Endothelial cell of umbilical vein (primary cell): ENCODE results near the gene IFI35. TPM values are rescaled to one million over a fixed set of nuclear protein-coding genes. Genes with fewer than 3 reads are reported as not detected.
A peak's percentile ranks its signal among the peaks of the same experiment; 100 is the strongest.

ENCODE experiments used
- BruUV-seq: library from RNA; stranded (reverse); fragments of 400-500 nt; replicated peaks from 2 replicates; lab custom pipeline; 2021; lab: Mats Ljungman, UMichigan
- CTCF ChIA-PET: fragments of 300-600, 350-600 bp; sonication (Branson Sonifier 250); formaldehyde crosslinking; loops from one replicate; lab custom pipeline; 2021; ENCODE audit warnings: antibody characterized with exemption, inconsistent platforms; lab: Charles Lee
- POLR2A ChIA-PET: fragments of 300-600, 350-600 bp; sonication (Branson Sonifier 250); formaldehyde crosslinking; loops from one replicate; lab custom pipeline; 2021; ENCODE audit warnings: antibody characterized with exemption, inconsistent platforms; lab: Charles Lee
- DNase-seq: peaks from one replicate; pipeline ENCODE4 v3.0.0-alpha.2; 2011; ENCODE audit warnings: low read depth, low spot score
- FAIRE-seq: peaks from 2 replicates; lab custom pipeline; 2011; peaks lifted over from hg19 to GRCh38; lab: Jason Lieb, UNC
- H2AFZ ChIP-seq: 2 replicates; pipeline ENCODE4 v1.6.0; 2012; ENCODE audit warnings: low read depth, low read length, control low read depth, inconsistent platforms
- H3K27ac ChIP-seq: 2 replicates; pipeline ENCODE4 v1.5.1; 2011; ENCODE audit warnings: low read depth, mild to moderate bottlenecking, control low read depth, low read length, moderate library complexity; ENCODE audit not compliant: insufficient read depth
- H3K27me3 ChIP-seq, 2 experiments: 2 replicates each; pipeline versions ENCODE4 v1.6.0 to v1.6.1; 2011; ENCODE audit warnings: low read length in 2 of 2, mixed read lengths in 1 of 2; ENCODE audit not compliant: control insufficient read depth in 2 of 2, insufficient read depth in 2 of 2
- H3K36me3 ChIP-seq, 2 experiments: 2 replicates in 1 of 2; 3 replicates in 1 of 2; pipeline ENCODE4 v1.5.1; 2011; ENCODE audit warnings: low read length in 2 of 2, mild to moderate bottlenecking in 1 of 2, moderate library complexity in 1 of 2; ENCODE audit not compliant: control insufficient read depth in 2 of 2, insufficient read depth in 2 of 2; ENCODE audit errors: extremely low read depth in 1 of 2
- H3K4me1 ChIP-seq: 3 replicates; pipeline ENCODE4 v1.5.1; 2011; ENCODE audit warnings: mild to moderate bottlenecking, low read length; ENCODE audit not compliant: control insufficient read depth, insufficient read depth; ENCODE audit errors: extremely low read depth
- H3K4me2 ChIP-seq: 2 replicates; pipeline ENCODE4 v1.6.1; 2011; ENCODE audit warnings: low read length, control low read depth, mixed read lengths; ENCODE audit not compliant: insufficient read depth
- H3K4me3 ChIP-seq, 3 experiments: fragments of 200-600 bp in 1 of 3; sonication (generic), shearing (Covaris generic) in 1 of 3; replicated peaks in 1 of 3; 2 replicates each; pipeline ENCODE4 v1.5.1; 2011 to 2016; ENCODE audit warnings: control low read depth in 3 of 3, low read length in 3 of 3, mild to moderate bottlenecking in 2 of 3, inconsistent platforms in 1 of 3, low read depth in 1 of 3, moderate library complexity in 1 of 3; ENCODE audit not compliant: insufficient read depth in 1 of 3
- H3K79me2 ChIP-seq: 2 replicates; pipeline ENCODE4 v1.6.0; 2012; ENCODE audit warnings: low read length, inconsistent platforms; ENCODE audit not compliant: control insufficient read depth, insufficient read depth
- H3K9ac ChIP-seq: replicated peaks from 2 replicates; pipeline ENCODE3; 2011; ENCODE audit warnings: low read length, control low read depth; ENCODE audit not compliant: insufficient read depth; ENCODE audit errors: extremely low read depth
- H3K9me1 ChIP-seq: replicated peaks from 3 replicates; pipeline ENCODE4 v1.6.0; 2011; ENCODE audit warnings: mild to moderate bottlenecking, low read length; ENCODE audit not compliant: control insufficient read depth, insufficient read depth; ENCODE audit errors: extremely low read depth
- H3K9me3 ChIP-seq: replicated peaks from 2 replicates; pipeline ENCODE4 v1.5.1; 2012; ENCODE audit warnings: low read length, inconsistent platforms; ENCODE audit not compliant: control insufficient read depth, insufficient read depth
- H4K20me1 ChIP-seq: replicated peaks from 2 replicates; pipeline ENCODE3; 2011; ENCODE audit warnings: mild to moderate bottlenecking, low read length; ENCODE audit not compliant: control insufficient read depth, insufficient read depth; ENCODE audit errors: extremely low read depth
- CTCF ChIP-seq, 2 donors: IDR thresholded peaks; 1 replicate in 1 of 2; 2 replicates in 1 of 2; pipeline ENCODE4 v1.5.1; 2011; ENCODE audit warnings: low read length in 2 of 2, mild to moderate bottlenecking in 2 of 2, moderate library complexity in 2 of 2, control low read depth in 1 of 2, inconsistent platforms in 1 of 2, low read depth in 1 of 2; ENCODE audit not compliant: insufficient read depth in 1 of 2; ENCODE audit errors: extremely low read depth in 1 of 2
- FOS ChIP-seq: IDR thresholded peaks from 2 replicates; pipeline ENCODE4 v1.6.1; 2011; ENCODE audit warnings: mild to moderate bottlenecking, low read length, moderate library complexity, borderline replicate concordance; ENCODE audit not compliant: insufficient read depth
- POLR2AphosphoS5 ChIP-seq: IDR thresholded peaks from 2 replicates; pipeline ENCODE4 v1.6.1; 2012; ENCODE audit warnings: low read depth, mild to moderate bottlenecking, control low read depth, low read length, moderate library complexity; ENCODE audit not compliant: insufficient read depth
- dilution Hi-C: fragments of 300-500 bp; cut with MboI; formaldehyde crosslinking; loops from one replicate; pipeline ENCODE4 v1.15.0; 2019; ENCODE audit warnings: low sequenced_read_pairs; ENCODE audit not compliant: extremely low pct_ligation_motif_present
- intact Hi-C: fragments of 100-400 bp; cut with micrococcal nuclease; formaldehyde crosslinking; loops from one replicate; pipeline ENCODE4 v1.10.0; 2022
- polyA plus RNA-seq, 4 experiments: library from polyadenylated mRNA; depleted of rRNA in 3 of 4; stranded (reverse) in 3 of 4; unstranded in 1 of 4; fragments of >200 nt; gene quantifications; 2 replicates each; pipeline versions ENCODE4 v1.2.1 to v1.2.3, GENCODE V29; 2011 to 2012; ENCODE audit warnings: missing spikeins in 1 of 4
- total RNA-seq: library from RNA; stranded (reverse); gene quantifications from 2 replicates; pipeline ENCODE4 v1.2.3, GENCODE V29; 2021

Gene IFI35
- total and polyA plus RNA-seq, 2 donors (not counting 3 experiments of a cell fraction or from before 2014, with no cell fraction given) = 11.1 to 22.5 TPM

GRCh38 chr17:43003542-43004172 lies 2.9 kb upstream of the IFI35 start:
- POLR2A ChIA-PET = no interaction called here
- H3K9ac ChIP-seq = no peak overlapping the region
- H3K4me2 ChIP-seq = no peak overlapping the region
- no peak overlapping the region for H3K27ac ChIP-seq
- H3K9me1 ChIP-seq = no peaks in the 10 kb centered on the region
- no peaks in the 10 kb centered on the region for H3K27me3 ChIP-seq
- CTCF ChIA-PET = no interaction called here
- BruUV-seq = no TSS peak
- H3K36me3 ChIP-seq = peaks cover 7 to 25% of the 10 kb centered on the region in 2 experiments
- dilution Hi-C loops (no loop called here), intact Hi-C loops (no loop called here)
- FAIRE-seq (no peak), DNase-seq (no peak)
- no peaks in the 10 kb centered on the region for H4K20me1 ChIP-seq
- H3K9me3 ChIP-seq = no peaks in the 10 kb centered on the region
- H3K79me2 ChIP-seq = peaks cover 23% of the 10 kb centered on the region
- peaks cover 21% of the 10 kb centered on the region for H3K4me1 ChIP-seq
- no peak overlapping the region for H2AFZ ChIP-seq
- no peak for TF ChIP-seq FOS
- peak; percentile 3 for TF ChIP-seq POLR2AphosphoS5
- no peak overlapping the region for H3K4me3 ChIP-seq

- H3K4me1 ChIP-seq = peaks cover 10% of the 10 kb centered on the region
- peaks cover 3 to 18% of the 10 kb centered on the region in 2 experiments for H3K36me3 ChIP-seq
- no peaks in the 10 kb centered on the region for H3K79me2 ChIP-seq
- no peaks in the 10 kb centered on the region for H3K9me1 ChIP-seq
- H3K9me3 ChIP-seq = no peaks in the 10 kb centered on the region
- H3K27me3 ChIP-seq = no peaks in the 10 kb centered on the region
- DNase-seq (no peak), FAIRE-seq (peak; percentile 54)
- intact Hi-C loops (no loop called here), dilution Hi-C loops (no loop called here)
- ChIA-PET POLR2A (no interaction called here), CTCF (interaction anchor here (1.4 kb wide), 1 partner anchor 9 kb away, joined by 3 read pairs; no protein-coding TSS in a partner anchor)
- H3K4me2 ChIP-seq = no peak overlapping the region
- no peak for TF ChIP-seq CTCF (IDR thresholded peaks at IDR 0.05; ENCODE audit: extremely low read depth in 1 of 2, insufficient read depth in 1 of 2, low read depth in 1 of 2, low read length in 2 of 2)
- no peak overlapping the region for H3K27ac ChIP-seq
- H3K4me3 ChIP-seq = no peak overlapping the region
- BruUV-seq = no TSS peak
- H3K9ac ChIP-seq = no peak overlapping the region
- no peaks in the 10 kb centered on the region for H4K20me1 ChIP-seq
- H2AFZ ChIP-seq = no peak overlapping the region
Measured at GRCh38 chr17:43010667-43011308, 4.2 kb downstream of the IFI35 start.
